HuH-7 (cell line): ENCODE measurements around the gene LASP1NB.

Source experiments
- DNase-seq: peaks from one replicate; pipeline ENCODE4 v3.0.0; 2011; ENCODE audit warnings: low spot score

LASP1NB gene

DNA sequence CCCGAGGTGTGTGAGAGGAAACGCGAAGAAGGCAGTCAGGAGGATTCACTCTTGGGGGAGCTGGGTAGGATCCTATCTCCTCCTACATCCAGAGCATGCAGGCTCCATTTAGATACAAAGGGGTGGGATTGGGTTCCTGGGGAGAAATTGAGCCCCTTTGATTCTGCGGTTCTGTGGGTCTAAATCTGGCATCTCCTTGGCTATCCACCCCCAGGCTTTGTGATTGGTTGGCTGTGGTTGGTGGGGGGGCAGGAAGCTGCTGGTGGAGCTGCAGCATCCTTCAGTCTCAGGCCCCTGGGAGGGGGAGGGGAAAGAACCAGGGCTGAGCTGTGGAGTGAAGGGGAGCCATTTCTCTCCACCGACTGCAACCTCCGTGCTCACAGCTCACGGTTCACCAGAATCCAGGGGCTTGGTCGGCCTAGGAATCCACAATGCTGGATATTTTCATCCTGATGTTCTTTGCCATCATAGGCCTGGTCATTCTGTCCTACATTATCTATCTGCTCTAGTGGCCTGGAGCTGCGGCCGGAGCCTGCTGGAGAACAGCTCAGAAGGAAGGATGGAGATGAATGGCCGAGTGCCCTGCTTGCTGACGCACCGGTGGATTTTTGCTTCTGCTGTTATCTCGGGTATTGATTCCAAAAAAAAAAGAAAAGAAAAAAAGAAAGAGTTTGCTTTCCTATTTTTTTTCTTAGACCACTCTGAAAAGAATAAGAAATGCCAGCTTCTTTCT is at the start of gene LASP1NB:
Gene LASP1NB (plus strand): TSS at position 352 of the 733 bp plus-strand sequence.
- DNase-seq: no peak

GRCh38 chr17:38877130-38877851 is 48.1 kb upstream of the LASP1NB start:
- no peak for DNase-seq

DNA sequence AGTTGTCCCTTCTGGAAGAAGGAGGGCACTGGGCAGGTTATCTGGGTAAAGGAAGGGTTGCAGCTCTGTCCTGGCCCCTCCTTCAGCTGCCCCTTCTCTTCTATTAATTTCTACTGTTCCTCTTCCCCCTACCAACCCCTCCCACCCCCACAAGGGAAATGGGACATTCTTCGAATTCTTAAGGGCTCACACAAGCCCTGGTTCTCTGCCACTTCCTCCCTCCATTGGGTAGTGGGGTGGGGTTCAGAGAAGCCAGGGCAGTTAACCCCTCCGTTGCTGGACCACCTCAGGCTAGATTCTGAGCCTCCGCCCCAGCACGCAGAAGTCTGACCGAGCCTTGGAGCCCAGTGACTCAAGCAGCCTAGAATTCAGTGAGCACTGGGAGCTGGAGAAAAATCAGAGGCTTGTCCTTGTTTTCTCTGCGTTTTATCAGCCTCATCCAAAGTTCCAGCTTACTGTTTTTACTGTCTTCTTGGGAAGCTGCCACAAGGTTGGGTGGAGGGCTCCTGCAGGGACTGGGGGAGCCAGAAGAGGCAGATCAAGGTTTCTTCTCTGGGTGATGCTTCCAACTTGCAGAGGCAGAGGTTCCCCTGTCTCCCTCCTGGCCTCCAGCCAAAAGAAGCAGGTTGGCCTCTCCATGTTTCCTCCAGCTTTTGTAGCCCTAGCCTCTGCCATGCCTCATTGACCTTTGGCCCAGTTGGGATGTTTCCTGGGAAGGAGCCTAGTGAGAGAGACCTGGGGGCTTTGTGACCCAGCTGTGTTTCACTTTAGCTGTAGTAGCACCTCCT is 45.3 kb upstream of the LASP1NB start:
- no peak for DNase-seq

GRCh38 chr17:38881600-38882191 is 43.7 kb upstream of the LASP1NB start:
- DNase-seq: no peak

DNA sequence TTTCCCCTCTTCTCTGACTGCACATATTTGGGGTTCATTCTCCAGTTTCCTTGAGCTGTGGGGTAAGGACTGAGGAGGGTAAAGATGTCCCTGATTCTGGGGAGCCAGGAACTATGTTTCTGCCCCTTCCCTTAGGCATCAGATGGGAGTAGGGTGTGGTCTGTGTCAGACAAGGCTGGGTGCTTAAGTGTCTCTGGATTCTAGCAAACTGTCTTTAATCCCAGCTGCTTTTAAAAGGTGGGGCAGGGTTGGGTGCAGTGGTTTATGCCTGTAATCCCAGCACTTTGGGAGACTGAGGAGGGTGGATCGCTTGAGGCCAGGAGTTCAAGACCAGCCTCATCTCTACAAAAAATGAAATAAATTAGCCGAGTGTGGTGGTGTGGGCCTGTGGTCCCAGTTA is 42.5 kb upstream of the LASP1NB start:
- no peak for DNase-seq

- no peak for DNase-seq
Observed at GRCh38 chr17:38883592-38884526, 41.6 kb upstream of the LASP1NB start.

DNA sequence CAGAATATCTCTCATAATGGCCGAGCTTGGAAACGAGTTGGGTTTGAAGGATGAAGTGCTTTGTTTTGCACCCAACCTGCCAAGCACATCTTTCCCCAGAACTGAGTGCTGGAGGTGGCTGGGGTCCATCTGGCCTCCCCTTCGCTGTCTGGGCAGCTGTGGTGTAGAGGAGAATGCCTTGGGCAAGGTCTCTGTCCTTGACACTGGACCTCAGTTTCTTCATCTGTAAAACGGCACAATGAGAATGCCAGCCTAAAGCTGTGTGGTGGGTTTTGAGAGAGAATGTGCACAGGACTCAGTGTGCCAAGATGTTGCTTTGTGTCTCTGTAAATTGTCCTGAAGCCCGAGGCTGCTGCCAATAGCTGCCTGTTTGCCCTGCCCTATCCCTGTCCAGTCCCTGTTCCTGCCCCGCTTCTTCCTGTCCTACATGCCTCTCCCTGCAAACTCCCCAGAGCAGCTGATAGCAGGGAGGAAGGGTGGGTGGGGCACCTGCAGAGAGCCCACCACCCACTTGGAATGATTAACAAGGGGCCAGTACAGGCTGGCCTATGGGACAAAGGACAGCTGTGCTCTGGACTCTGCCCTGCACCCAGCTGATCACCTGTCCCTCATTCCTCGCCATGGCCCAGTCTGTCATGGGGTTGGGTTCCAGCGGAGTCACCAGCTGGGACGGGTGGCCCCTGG is 40.2 kb upstream of the LASP1NB start:
- DNase-seq: no peak

- DNase-seq: no peak
Observed at GRCh38 chr17:38885728-38886642, 39.4 kb upstream of the LASP1NB start.

GRCh38 chr17:38886643-38887010 is 38.8 kb upstream of the LASP1NB start:
- DNase-seq: no peak

GRCh38 chr17:38888842-38889241 is 36.6 kb upstream of the LASP1NB start:
- no peak for DNase-seq

GRCh38 chr17:38889745-38890409 is 35.5 kb upstream of the LASP1NB start:
- no peak for DNase-seq

GRCh38 chr17:38890410-38890746 is 35.0 kb upstream of the LASP1NB start:
- DNase-seq: no peak

GRCh38 chr17:38891441-38891840 is 34.0 kb upstream of the LASP1NB start:
- DNase-seq: no peak

DNA sequence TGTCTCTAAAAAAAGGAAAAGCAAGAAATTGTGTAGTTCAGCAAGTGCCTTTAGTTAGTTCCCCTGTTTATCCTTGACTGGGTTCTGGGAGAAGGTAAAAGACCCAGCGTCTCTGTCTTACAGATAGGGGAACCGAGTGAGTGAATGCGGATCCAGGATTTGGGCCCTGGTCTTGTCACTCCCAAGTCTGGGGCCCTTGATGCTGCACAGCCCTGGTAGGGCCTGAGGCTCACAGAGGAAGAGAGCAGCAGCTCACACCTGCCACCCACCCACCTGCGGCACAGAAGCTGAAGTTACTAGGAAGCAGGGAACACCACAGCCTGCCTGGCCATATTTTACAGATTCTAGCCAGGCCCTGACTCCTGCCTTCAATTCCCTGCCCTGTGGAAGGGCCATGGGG is 33.3 kb upstream of the LASP1NB start:
- DNase-seq: no peak

- DNase-seq: no peak
Observed at GRCh38 chr17:38892620-38893019, 32.8 kb upstream of the LASP1NB start.

- no peak for DNase-seq
Observed at GRCh38 chr17:38893113-38893512, 32.3 kb upstream of the LASP1NB start.

DNA sequence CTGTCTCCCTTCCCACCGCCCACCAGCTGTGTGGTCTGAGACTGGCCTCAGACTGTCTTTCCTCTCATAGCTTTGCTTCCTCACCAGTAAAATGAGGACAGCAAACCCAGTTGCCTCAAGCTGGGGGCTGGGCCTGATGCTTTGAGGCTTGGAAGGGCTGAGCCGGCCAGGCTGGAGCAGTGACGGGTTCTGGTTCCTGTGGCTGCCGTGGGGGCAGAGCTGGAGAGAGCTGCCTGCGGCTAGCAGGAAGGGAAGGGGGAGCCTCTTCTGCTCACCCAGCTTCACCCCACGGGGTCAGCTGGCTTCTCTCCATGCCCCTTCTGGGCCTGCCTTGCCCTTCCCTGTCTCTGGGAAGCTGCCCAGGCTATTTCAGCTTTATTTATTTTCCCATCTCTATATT is 31.8 kb upstream of the LASP1NB start:
- no peak for DNase-seq

GRCh38 chr17:38894276-38894675 is 31.1 kb upstream of the LASP1NB start:
- no peak for DNase-seq

- no peak for DNase-seq
Observed at GRCh38 chr17:38896346-38896954, 29.0 kb upstream of the LASP1NB start.
